ENCODE data around the gene NATD1. TPM values are rescaled to one million over a fixed set of nuclear protein-coding genes. Genes with fewer than 3 reads are reported as not detected.

NATD1 gene
- total and polyA plus RNA-seq, 9 of the 15 experiments (the other 6 are each of a cell fraction or from before 2014, with no cell fraction given): 0.24 to 5.4 (median 1.6) TPM

GRCh38 chr17:21271454-21272183, 18.4 kb upstream of the NATD1 start:
- no peaks in the 10 kb centered on the region for H3K9me3 ChIP-seq (replicated peaks; ENCODE audit: control insufficient read depth, insufficient read depth, low read depth, low read length)
- no TSS peak for BruUV-seq (replicated peaks)
- peak overlapping the region; percentile 43; the same call in 1 of the 2 replicates for H3K4me2 ChIP-seq (ENCODE audit: insufficient read depth, low read length)
- CTCF ChIA-PET (ENCODE audit: low intra/inter-chr PET ratio): no interaction called here
- H3K27me3 ChIP-seq (ENCODE audit: control insufficient read depth in 2 of 2, insufficient read depth in 2 of 2, low read length in 2 of 2): no peaks in the 10 kb centered on the region
- FAIRE-seq (no peak), ATAC-seq (no peak), DNase-seq (ENCODE audit: extremely low read depth in 1 of 4, low spot score in 3 of 4) (peak in 3 of 4 experiments; percentile 25 to 48 (median 33))
- peaks cover 28 to 43% of the 10 kb centered on the region in 2 experiments; a peak in 4 of 5 replicates for H3K4me1 ChIP-seq (replicated peaks in 1 of 2; ENCODE audit: control insufficient read depth in 2 of 2, insufficient read depth in 2 of 2, low read length in 2 of 2)
- no peaks in the 10 kb centered on the region for H3K36me3 ChIP-seq (ENCODE audit: control insufficient read depth, insufficient read depth, low read length)
- no peak overlapping the region for H3K27ac ChIP-seq (ENCODE audit: extremely low read depth, low read depth, low read length)
- no peak overlapping the region for H3K4me3 ChIP-seq
- no peak overlapping the region for H3K9ac ChIP-seq (ENCODE audit: insufficient read depth in 1 of 2, low read depth in 2 of 2, low read length in 2 of 2)
- POLR2A ChIA-PET: no interaction called here
- H3K79me2 ChIP-seq (ENCODE audit: control insufficient read depth, insufficient read depth, low read length): no peaks in the 10 kb centered on the region
- in situ Hi-C loops (cut with MboI): loop anchor here (10.0 kb wide), 1 partner anchor 243 kb away; no protein-coding TSS in a partner anchor
- peaks cover 3% of the 10 kb centered on the region; the same call in 1 of the 2 replicates for H4K20me1 ChIP-seq (replicated peaks; ENCODE audit: control insufficient read depth, insufficient read depth, low read length)
- intact Hi-C loops (cut with micrococcal nuclease): no loop called here
- WGBS (ENCODE audit: insufficient coverage, low coverage, missing lambda C conversion rate): 53% methylated on average over 6 of the region's 10 CpGs
- no peak overlapping the region for H2AFZ ChIP-seq (ENCODE audit: low read depth, low read length)
- H3K9me1 ChIP-seq (ENCODE audit: control insufficient read depth, insufficient read depth, low read length): no peaks in the 10 kb centered on the region
- TF ChIP-seq ZNF551 (CRISPR knock-in tag; IDR thresholded peaks at IDR 0.05) (no peak), EGR1 (conservative IDR thresholded peaks at IDR 0.05) (peak; percentile 42; the same call in 1 of the 2 replicates), MLLT1 (IDR thresholded peaks at IDR 0.05) (no peak), CSDE1 (IDR thresholded peaks at IDR 0.05) (no peak), GATA2 (CRISPR knock-in tag; IDR thresholded peaks at IDR 0.05) (no peak), MITF (IDR thresholded peaks at IDR 0.05) (no peak), CCNT2 (IDR thresholded peaks at IDR 0.05; ENCODE audit: borderline replicate concordance, extremely low read depth, insufficient read length, low read depth, low read length) (peak; percentile 25), ARID1B (IDR thresholded peaks at IDR 0.05) (0 out of 2 replicates have a peak, but pooled peaks have one; percentile 19), ATF3 (IDR thresholded peaks at IDR 0.05) (peak; percentile 37; the same call in 1 of the 2 replicates), ATF3 (CRISPR knock-in tag; conservative IDR thresholded peaks at IDR 0.05) (no peak), HBP1 (CRISPR knock-in tag; IDR thresholded peaks at IDR 0.05) (no peak)

Data from K562 (cell line).